Stimulated activated CD8-positive, alpha-beta memory T cell treated with anti-CD3 and anti-CD28 coated beads, Interleukin-15, amount 100 ng/mL, for 24 hours (primary cell): Measurements from ENCODE around the gene GAK.
"Not testable (repeated sequence)": the region's sequence is repeated elsewhere in the genome, so short reads cannot be mapped to it uniquely, and the experiment has no call there.

Experiments used
- DNase-seq: peaks from one replicate; pipeline ENCODE4 v3.0.0-alpha.2; 2020; ENCODE audit warnings: low read depth

Gene GAK

DNA sequence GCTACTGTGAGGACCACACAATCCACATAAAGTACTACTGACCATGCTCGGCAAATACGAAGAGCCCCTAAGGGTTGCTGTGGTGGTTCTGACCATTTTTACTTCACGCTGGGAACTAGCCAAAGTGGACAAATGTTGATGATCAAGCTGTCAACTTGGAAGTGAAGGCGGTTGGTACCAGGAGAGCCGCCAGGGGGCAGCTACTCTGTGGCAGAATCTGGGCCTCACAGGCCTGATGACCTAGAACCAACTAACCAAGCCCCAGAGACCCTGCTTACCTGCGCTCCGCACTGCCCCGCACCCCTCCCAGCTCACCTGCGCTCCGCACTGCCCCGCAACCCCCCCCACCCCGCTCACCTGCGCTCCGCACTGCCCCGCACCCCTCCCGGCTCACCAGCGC is 5.6 kb downstream of the GAK start:
- DNase-seq, result no peak

DNA sequence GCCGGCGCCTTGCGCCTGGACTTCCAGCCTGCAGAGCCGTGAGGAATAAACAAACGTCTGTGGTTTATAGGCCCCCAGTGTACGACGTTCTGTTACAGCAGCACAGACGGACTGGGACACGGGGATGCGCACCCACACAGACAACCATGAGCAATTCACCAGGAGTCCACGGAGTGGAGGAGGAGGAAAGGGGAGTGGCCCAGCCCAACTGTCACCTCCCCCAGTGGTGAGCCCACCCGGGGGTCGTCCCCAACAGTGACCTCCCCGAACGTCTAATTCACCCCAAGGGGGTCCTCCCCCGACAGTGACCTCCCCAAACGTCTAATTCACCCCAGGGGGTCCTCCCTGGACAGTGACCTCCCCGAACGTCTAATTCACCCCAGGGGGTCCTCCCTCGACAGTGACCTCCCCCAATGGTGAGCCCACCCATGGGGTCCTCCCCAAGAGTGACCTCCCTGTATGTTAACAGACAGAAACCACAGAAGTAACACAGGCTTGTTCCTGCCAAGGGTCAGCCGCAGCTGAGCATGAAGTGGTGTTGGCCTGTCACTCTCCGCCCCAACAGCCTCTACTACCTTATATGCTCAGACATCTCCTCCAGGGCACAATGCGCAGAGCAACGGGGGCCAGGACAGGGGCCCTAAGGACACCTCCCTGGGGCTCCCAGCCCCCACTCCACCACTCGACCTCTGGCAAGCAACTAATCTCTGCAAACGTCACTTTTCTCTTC is 6.2 kb downstream of the GAK start:
- DNase-seq, result no peak

DNA sequence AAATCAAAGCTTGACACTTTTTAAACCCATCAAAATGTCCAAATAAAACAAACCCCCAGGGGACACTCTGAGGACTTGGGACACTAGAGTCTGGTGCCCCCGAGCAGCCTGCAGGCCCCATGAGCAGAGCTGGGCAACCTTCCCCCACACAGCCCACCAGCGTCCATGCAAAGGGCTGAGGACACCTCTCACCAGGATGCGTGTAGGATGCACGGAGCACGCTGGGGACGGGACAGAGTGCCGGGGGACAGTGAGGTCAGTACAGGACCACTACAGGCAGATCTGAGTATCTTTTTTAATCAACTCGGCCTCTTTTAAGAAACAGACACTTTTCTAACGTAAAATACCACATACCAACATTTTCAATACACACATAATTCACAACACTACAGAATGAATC is 6.9 kb downstream of the GAK start:
- no peak for DNase-seq

DNA sequence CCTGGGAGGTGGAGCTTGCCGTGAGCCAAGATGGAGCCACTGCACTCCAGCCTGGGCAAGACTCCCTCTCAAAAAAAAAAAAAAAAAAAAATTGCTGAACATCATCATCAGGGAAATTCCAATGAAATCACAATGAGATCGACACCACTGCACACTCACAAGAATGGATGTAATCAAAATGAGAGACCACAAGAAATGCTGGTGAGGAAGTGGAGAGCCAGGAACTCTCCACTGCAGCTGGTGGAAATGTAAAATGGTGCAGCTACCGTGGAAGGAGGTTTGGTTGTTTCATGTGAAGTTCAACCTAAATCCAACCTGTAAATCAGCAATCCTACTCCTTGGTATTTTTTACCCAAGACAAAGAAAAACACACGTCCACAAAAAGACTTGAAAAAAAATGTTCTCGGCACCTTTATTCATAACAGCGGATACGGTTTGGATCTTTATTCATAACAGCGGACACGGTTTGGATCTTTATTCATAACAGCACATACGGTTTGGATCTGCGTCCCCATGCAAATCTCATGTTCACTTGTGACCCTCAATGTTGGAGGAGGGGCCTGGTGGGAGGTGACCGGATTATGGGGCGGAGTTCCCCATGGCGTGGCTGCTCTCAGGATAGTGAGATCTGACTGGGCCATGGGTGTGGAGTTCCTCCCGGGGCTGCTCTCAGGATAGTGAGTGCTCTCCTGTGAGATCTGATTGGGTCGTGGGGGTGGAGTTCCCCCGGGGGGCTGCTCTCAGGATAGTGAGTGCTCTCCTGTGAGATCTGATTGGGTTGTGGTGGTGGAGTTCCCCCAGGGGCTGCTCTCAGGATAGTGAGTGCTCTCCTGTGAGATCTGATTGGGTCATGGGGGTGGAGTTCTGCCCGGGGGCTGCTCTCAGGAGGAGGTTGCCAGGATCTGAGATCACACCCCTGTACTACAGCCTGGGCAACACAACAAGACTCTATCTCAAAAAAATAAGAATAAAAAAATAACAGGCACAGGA is 7.7 kb downstream of the GAK start:
- no peak for DNase-seq

DNA sequence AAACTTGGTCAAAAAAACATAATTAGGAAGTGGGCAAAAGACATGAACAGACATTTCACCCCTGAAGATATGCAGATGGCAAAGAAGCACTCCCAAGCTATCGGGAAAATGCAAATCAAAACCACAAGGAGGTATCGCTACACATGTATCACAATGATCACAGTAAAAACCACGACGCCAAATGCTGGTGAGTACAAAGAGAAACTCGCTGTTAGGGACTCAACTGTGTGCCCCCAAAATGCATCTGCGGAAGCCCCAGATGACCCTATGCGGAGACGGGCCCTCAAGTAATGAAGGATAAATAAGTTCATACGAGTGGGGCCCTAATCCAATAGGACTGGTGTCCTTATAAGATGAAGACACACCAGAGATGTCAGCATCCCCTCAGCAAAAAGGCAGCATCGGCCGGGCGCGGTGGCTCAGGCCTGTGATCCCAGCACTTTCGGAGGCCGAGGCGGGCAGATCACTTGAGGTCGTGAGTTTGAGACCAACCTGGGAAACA is 10.2 kb downstream of the GAK start:
- DNase-seq, result no peak

DNA sequence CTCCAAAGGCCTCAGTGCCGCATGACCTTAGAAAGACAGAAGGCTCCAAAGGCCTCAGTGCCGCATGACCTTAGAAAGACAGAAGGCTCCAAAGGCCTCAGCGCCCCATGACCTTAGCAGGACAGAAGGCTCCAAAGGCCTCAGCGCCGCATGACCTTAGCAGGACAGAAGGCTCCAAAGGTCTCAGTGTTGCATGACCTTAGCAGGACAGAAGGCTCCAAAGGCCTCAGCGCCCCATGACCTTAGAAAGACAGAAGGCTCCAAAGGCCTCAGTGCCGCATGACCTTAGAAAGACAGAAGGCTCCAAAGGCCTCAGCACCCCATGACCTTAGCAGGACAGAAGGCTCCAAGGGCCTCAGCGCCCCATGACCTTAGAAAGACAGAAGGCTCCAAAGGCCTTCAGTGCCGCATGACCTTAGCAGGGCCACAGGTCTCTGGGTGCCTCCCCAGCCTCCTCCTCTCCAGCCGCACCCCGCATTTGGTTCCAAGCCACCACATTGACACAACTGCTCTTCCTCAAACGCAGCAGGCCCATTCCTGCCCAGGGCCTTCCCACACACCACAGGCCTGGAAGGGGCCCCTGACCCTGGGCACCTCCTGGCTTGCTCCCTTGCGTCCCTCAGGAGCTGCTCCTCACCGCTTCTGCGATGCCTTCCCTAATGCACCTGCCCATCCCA is 13.0 kb downstream of the GAK start:
- not testable (repeated sequence) for DNase-seq

DNA sequence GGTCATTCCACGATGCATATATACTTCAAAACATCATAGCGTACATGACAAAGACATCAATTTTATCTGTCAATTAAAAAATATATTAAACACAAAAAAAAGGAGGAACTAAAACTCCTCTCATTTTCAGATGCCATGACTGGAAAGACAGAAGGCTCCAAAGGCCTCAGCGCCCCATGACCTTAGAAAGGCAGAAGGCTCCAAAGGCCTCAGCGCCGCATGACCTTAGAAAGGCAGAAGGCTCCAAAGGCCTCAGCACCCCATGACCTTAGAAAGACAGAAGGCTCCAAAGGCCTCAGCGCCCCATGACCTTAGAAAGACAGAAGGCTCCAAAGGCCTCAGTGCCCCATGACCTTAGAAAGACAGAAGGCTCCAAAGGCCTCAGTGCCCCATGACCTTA is 13.5 kb downstream of the GAK start:
- not testable (repeated sequence) for DNase-seq

DNA sequence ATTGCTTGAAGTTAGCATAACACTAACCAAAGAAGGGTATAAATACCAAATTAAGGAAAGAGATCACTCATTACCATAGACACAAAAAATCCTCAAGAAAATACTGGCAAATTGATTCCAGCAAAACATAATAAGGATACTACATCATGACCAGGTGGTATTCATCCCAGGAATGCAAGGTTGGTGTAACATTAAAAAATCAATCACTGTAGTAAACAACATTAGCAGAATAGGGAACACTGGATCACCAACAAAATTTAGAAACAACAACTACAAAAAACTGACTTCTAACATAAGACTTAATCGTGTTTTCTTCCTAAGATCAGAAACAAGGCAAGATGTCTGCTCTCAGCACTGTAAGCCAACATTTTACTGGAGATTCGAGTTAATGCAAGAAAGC is 14.1 kb downstream of the GAK start:
- DNase-seq, result no peak

DNA sequence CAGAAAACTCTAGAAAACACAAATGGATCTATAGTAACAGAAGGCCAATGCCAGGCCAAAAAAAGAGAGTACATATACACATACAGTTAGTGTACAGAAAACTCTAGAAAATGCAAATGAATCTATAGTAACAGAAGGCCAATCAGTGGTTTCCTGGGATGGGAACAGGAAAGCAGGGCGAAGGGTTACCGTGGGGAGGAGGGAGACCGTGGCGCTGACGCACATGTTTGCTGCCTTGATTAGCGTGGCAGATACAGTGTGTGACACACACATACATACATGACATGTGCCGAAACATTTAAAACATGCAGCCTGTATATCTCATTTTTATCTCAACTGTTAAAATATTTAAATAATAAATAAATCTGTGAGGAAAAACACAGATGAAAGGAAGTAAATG is 14.7 kb downstream of the GAK start:
- DNase-seq, result no peak

DNA sequence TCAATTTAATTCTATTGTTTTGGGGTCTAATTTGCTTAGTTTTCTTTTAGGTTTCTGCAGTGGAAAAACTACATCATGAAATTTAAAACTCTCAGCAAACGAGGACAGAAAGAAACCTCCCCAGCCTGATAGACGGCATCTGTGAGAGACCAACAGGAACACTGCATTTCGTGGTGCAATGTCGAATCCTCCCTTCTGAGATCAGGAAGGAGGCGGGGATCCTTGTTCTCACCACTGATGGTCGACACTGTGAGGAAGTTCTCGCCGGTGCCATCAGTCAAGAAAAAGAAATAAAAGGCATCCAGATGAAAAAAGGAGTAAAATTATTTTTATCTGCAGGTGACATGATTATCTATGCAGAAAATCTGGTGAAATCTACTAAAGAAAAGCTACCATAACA is 16.5 kb downstream of the GAK start:
- DNase-seq, result no peak

DNA sequence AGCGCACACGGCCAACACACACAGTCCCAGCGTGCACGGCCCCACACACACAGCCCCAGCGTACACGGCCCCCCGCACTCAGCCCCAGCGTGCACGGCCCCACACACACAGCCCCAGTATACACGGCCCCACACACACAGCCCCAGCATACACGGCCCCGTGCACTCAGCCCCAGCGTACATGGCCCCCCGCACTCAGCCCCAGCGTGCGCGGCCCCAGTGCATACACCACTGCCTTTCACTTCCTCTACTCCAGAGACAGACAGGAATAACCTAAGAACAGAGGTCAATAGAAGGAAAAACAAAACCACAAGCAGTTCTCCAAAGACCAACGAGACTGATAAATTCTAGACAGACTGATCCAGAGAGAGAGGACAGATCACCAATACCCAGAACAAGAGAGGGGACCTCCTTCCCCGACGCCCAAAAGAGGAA is 17.1 kb downstream of the GAK start:
- DNase-seq, result no peak

DNA sequence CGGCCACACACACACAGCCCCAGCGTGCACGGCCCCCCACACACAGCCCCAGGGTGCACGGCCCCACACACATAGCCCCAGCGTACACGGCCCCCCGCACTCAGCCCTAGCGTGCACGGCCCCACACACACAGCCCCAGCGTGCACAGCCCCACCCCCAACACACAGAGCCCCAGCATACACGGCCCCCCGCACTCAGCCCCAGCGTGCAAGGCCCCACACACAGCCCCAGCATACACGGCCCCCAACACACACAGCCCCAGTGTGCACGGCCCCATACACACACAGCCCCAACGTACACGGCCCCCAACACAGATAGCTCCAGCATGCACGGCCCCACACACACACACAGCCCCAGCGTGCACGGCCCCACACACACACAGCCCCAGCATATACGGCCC is 17.6 kb downstream of the GAK start:
- DNase-seq, result no peak

DNA sequence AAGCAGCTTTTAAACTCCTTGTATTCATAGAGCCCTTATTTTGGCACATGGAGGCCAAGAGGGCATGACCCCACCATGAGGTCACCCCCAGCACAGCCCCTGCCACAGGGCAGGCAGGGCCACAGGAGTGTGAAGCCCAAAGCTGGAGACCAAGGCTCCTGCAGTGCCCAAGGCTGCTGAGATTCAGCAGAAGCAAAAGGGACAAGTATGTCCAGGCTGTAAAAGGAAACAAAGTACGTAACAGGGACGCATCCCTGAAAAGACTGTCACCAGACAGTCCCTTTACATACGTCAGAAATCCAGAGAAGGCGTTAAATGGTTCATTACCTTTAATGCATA is 18.9 kb downstream of the GAK start:
- no peak for DNase-seq

DNA sequence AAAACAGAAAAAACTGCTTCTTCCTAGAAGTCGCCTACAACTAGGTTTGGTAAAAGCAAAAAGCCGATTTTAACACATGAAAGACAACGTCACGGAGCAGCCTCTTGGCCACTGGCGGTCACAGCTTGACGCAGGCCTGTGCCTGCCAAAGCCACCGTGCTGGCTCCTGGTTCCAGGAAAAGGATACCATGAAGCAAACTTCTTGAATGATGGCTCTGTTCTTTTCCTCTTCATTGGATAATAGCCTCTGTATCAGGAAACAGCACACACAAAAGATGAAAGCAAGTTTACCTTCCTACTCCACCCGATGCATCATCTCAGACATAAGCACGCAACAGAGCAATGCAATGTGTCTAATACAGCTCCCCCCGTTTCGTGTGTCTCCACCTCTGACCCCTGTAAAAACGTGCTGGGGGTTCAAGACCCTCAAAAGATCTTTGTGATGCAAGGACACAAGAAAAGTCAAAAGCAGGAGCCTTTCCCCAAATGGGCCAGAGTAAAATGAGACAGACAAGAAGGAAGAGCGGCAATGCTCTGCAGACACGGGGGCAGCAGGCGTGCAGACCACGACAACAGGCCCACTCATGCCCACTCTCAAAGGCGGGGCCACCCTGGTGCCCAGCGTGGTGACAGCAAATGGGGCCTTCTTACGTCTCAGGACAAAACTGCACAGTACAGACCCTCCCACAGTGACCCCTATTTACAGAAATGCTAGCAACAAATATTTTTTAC is 19.4 kb downstream of the GAK start:
- DNase-seq, result no peak

DNA sequence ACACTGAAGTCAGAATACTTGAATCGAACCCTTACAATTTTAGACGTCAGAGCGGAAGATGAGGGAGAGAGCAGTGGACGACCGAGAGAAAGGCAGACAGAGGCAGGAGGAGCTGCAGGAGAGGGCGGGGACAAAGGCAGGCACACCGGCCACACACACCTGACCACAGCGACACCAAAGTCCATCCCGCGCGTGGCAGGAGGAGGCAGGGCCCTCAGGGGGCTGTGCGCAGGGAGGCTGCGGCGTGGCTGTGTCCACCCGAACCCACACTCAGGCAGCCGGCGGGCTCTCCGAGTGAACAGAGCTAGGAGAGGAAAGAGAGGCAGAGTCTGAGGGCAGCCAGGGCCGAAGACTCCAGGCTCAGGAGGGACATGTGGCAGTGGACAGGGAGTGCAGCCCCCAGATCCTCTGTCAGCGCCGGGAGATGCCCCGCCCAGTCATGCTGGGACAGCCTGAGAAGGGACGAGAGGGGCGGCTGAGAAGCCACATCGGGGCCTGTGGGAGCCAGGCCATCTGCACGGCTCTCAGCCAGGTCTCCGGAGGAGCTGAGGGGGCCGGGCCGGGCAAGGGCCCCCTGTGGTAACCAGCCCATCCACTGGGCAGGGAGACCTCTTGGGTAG is 20.1 kb downstream of the GAK start:
- no peak for DNase-seq

DNA sequence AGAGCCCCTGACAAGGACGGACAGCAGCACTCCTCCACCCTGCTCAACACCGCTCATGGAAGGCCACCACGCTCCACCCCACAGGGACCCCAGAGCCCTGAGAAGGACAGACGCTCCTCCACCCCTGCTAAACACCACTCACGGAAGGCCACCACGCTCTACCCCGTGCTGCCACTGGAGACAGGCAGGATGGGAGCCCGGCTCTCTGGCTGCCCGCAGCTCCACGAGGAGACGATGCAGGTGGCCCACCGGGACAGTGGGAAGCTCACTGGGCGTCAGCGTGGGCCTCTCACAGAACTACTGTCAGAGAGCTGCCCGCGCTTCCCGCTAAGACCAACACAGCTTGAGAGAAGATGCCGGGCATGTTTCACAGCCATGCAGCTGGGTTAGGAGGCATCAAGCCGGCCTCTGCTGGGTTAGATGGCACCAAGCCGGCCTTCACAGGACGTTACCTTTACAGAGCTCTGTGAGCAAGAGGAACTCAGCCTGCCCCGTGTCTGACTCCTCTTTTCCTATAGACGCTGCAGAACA is 20.8 kb downstream of the GAK start:
- DNase-seq, result no peak

DNA sequence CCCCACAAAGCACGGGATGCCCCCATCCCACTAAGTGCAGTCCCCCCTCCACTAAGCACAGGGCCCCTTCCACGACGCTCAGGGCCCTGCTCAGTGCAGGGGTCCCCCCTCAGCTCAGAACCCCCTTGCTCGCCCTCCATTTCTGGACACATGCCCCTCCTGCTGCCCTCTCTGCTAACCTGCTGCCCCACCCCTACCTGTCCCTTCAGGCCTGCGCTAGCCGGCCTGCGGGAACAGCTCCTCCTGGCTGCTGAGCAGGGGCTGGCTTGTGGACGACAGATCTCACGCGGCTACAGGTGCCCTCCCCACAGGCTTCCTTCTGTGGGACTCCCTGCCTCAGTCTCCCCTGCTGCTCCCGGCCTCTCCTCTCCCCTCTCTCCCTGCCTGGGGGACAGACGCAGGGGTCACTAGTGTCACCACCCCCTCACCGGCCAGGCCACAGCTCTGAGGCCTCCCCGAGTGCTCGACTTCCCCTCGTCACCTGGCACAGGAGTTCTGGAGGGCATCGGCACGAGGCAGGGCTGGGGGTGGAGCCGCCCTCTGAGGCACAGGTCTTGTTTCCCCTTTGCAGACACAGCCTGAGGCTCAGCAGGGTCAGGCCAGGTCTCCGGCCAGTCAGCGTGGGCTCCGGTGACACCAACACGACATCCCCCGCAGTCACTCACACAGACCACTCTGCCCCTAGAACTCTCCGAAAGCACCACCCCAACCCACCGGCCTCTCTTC is 21.6 kb downstream of the GAK start:
- DNase-seq, result no peak

DNA sequence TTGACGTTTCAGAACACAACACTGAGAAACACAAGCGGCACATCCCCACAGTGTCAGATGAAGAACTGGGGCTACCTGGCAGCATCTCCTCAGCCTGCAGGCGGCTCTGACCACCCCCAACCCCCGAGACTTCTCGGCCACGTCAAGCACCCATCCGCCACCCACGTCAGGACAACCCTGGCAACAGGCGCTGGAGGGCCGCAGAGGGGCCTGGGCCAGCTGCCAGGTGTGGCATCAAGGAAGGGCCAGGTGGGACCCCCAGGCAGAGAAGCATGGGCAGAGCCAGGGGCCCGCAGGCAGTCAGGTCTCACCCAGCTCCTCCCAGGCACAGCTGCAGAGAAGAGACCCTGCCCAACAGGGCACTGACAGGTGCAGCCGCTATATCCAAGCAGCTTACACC is 22.3 kb downstream of the GAK start:
- DNase-seq, result no peak

DNA sequence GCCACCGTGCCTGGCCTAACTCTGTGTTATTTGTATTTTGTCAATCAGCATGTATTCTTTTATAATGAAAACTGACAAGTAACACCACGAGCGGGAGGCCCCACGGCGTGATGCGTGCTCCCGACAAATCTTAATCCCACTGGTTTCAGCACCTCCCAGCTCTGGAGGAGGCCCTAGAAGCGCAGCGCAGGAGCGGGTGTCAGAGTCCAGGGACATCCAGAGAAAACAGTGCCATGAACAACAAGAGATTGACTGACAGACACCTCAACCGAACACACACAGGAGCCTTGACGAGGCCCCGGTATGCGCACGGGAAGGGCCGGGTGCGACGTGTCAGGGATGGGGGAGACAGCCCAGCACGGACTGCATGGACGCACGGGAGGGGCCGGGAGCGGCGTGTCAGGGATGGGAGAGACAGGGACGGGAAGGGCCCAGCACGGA is 23.0 kb downstream of the GAK start:
- DNase-seq, result no peak

DNA sequence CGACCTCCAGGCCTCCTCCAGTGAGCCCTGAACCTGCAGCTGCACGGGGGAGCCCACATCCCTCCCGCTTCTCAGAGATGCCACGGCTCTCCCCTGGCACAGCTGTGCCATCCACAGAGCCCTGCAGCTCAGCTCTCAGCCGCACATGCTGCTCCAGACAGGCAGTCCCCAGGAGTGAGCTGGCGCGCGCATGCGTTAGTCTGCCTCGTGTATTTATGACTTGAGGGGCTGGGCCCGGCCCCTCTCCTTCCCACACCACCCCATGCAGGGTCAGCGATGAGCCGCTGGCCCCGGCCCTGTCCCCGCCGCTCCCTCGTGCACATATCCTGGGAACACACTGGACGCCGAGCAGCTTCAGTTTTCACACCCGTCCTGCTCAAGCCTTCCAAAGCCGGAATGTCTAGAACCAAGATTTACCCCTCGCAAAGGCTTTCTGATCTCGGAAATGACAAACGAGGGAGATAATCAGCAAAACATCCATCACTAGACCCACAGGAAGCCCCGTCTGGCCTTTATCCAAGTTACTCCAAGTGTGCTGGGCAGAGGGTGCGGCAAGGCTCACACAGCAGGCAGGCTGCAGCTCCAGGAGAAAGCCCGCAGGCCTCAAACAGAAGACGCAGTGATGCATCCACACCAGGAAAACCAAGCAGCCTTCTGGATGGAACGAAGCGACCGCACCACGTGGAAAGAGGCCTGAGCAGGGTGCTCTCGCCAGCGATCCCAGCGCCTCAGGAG is 24.3 kb downstream of the GAK start:
- DNase-seq, result no peak
